Uterus (tissue), 4 donors: ENCODE data around the gene DYNC1LI2. TPM values are rescaled to one million over a fixed set of nuclear protein-coding genes. Genes with fewer than 3 reads are reported as not detected.

ENCODE experiments used
- DNase-seq, 2 donors: peaks; one replicate each; pipeline ENCODE4 v3.0.0-alpha.2; 2019 to 2020
- H3K27ac ChIP-seq, 2 donors: fragments of 200-600 bp; sonication (generic); 1 replicate in 1 of 2; 2 replicates in 1 of 2; pipeline ENCODE4 v1.5.1; 2016 to 2018
- H3K27me3 ChIP-seq, 2 donors: fragments of 200-600 bp; sonication (generic); one replicate each; pipeline ENCODE4 v1.5.1; 2018 to 2019; ENCODE audit warnings: control low read depth in 1 of 2
- H3K36me3 ChIP-seq, 2 donors: fragments of 200-600 bp; sonication (generic); one replicate each; pipeline ENCODE4 v1.5.1; 2019; ENCODE audit warnings: control low read depth in 1 of 2
- H3K4me1 ChIP-seq, 2 donors: fragments of 200-600 bp; sonication (generic); one replicate each; pipeline ENCODE4 v1.5.1; 2018 to 2019; ENCODE audit warnings: control low read depth in 1 of 2
- H3K4me3 ChIP-seq, 2 donors: fragments of 200-600 bp; sonication (generic); 1 replicate in 1 of 2; 2 replicates in 1 of 2; pipeline ENCODE4 v1.5.1; 2018 to 2019; ENCODE audit warnings: mild to moderate bottlenecking in 1 of 2
- H3K9me3 ChIP-seq, 2 donors: fragments of 200-600 bp; sonication (generic); one replicate each; pipeline ENCODE4 v1.5.1; 2019; ENCODE audit warnings: control low read depth in 1 of 2
- CTCF ChIP-seq, 4 experiments: fragments of 200-600 bp in 2 of 4; fragments of 450-650 bp in 2 of 4; sonication (generic) in 2 of 4; IDR thresholded peaks; one replicate each; pipeline ENCODE4 v1.5.1; 2016 to 2019; ENCODE audit warnings: antibody characterized with exemption in 4 of 4, mild to moderate bottlenecking in 2 of 4, moderate library complexity in 1 of 4
- POLR2A ChIP-seq, 2 donors: fragments of 450-650 bp; IDR thresholded peaks; one replicate each; pipeline ENCODE4 v1.6.1; 2016; ENCODE audit warnings: antibody characterized with exemption in 2 of 2, mild to moderate bottlenecking in 1 of 2, moderate library complexity in 1 of 2
- intact Hi-C: fragments of 100-400 bp; cut with DNase I; formaldehyde crosslinking; loops from one replicate; pipeline ENCODE4 v1.15.1; 2023; ENCODE audit warnings: low total_unique reads
- total RNA-seq, 4 donors: library from RNA; depleted of rRNA in 3 of 4; stranded (reverse); fragments of >200 nt in 3 of 4; gene quantifications; one replicate each; pipeline versions ENCODE4 v1.1.0 to v1.2.4, GENCODE V29; 2014 to 2023
- donor health status: DM: yes; HTN: yes; CAD: no.

Gene DYNC1LI2
- total RNA-seq, 4 donors from 2014 or later = 109 to 279 (median 151) TPM

GRCh38 chr16:66787427-66787826, 36.0 kb upstream of the DYNC1LI2 start:
- Histone ChIP-seq H3K4me1 (no peaks in the 10 kb centered on the region), H3K27ac (no peak overlapping the region), H3K4me3 (no peak overlapping the region), H3K9me3 (no peaks in the 10 kb centered on the region), H3K36me3 (no peaks in the 10 kb centered on the region), H3K27me3 (no peaks in the 10 kb centered on the region)
- no peak for DNase-seq
- intact Hi-C loops = no loop called here
- no peak for TF ChIP-seq CTCF (IDR thresholded peaks at IDR 0.05)
- no peak for TF ChIP-seq POLR2A (IDR thresholded peaks at IDR 0.05)

GRCh38 chr16:66786551-66786950, 35.1 kb upstream of the DYNC1LI2 start:
- Histone ChIP-seq H3K27ac (no peak overlapping the region), H3K4me1 (no peaks in the 10 kb centered on the region), H3K36me3 (no peaks in the 10 kb centered on the region), H3K27me3 (no peaks in the 10 kb centered on the region), H3K9me3 (no peaks in the 10 kb centered on the region), H3K4me3 (no peak overlapping the region)
- intact Hi-C loops = no loop called here
- DNase-seq = no peak
- TF ChIP-seq POLR2A (IDR thresholded peaks at IDR 0.05) (no peak), CTCF (IDR thresholded peaks at IDR 0.05) (no peak)

- no peak for TF ChIP-seq POLR2A (IDR thresholded peaks at IDR 0.05)
- TF ChIP-seq CTCF (IDR thresholded peaks at IDR 0.05) = no peak
- Histone ChIP-seq H3K4me3 (no peak overlapping the region), H3K27me3 (no peaks in the 10 kb centered on the region), H3K4me1 (no peaks in the 10 kb centered on the region), H3K9me3 (no peaks in the 10 kb centered on the region), H3K27ac (no peak overlapping the region), H3K36me3 (no peaks in the 10 kb centered on the region)
- intact Hi-C loops = no loop called here
- DNase-seq = no peak
Observed at GRCh38 chr16:66776457-66776856, 25.0 kb upstream of the DYNC1LI2 start.

GRCh38 chr16:66774981-66775380, 23.6 kb upstream of the DYNC1LI2 start:
- Histone ChIP-seq H3K4me3 (no peak overlapping the region), H3K4me1 (no peaks in the 10 kb centered on the region), H3K27me3 (no peaks in the 10 kb centered on the region), H3K9me3 (no peaks in the 10 kb centered on the region), H3K27ac (no peak overlapping the region), H3K36me3 (no peaks in the 10 kb centered on the region)
- TF ChIP-seq CTCF (IDR thresholded peaks at IDR 0.05) = no peak
- TF ChIP-seq POLR2A (IDR thresholded peaks at IDR 0.05) = no peak
- intact Hi-C loops = no loop called here
- no peak for DNase-seq

- no peak overlapping the region for H3K27ac ChIP-seq
- H3K4me1 ChIP-seq = no peaks in the 10 kb centered on the region
- H3K27me3 ChIP-seq = no peaks in the 10 kb centered on the region
- no peak for DNase-seq
- intact Hi-C loops = no loop called here
- no peaks in the 10 kb centered on the region for H3K9me3 ChIP-seq
- H3K4me3 ChIP-seq = no peak overlapping the region
- no peak for TF ChIP-seq CTCF (IDR thresholded peaks at IDR 0.05)
- TF ChIP-seq POLR2A (IDR thresholded peaks at IDR 0.05) = no peak
- no peaks in the 10 kb centered on the region for H3K36me3 ChIP-seq
Observed at GRCh38 chr16:66758086-66758485, 6.7 kb upstream of the DYNC1LI2 start.
